H1 (cell line): Measurements from ENCODE around the gene CELF2.

Experiments used
- CTCF ChIP-seq, 3 experiments: IDR thresholded peaks; 1 replicate in 2 of 3; 2 replicates in 1 of 3; pipeline versions ENCODE4 v1.5.1 to v1.6.1; 2011; ENCODE audit warnings: low read length in 3 of 3, mild to moderate bottlenecking in 3 of 3, inconsistent platforms in 2 of 3, low read depth in 1 of 3, moderate library complexity in 1 of 3; ENCODE audit not compliant: insufficient read depth in 1 of 3; ENCODE audit errors: control extremely low read depth in 1 of 3
- EGR1 ChIP-seq: IDR thresholded peaks from 2 replicates; pipeline ENCODE4 v1.6.1; 2011; ENCODE audit warnings: low read depth, low read length, borderline replicate concordance
- EZH2 ChIP-seq: fragments of 200-600 bp; sonication (generic); IDR thresholded peaks from 2 replicates; pipeline ENCODE4 v1.7.1; 2012; ENCODE audit warnings: low read depth, mild to moderate bottlenecking, moderate library complexity, low read length, inconsistent platforms; ENCODE audit not compliant: severe bottlenecking
- HDAC6 ChIP-seq: IDR thresholded peaks from one replicate; pipeline ENCODE4 v1.7.1; 2012; ENCODE audit warnings: low read depth, mild to moderate bottlenecking, inconsistent platforms, low read length, moderate library complexity
- JUND ChIP-seq: IDR thresholded peaks from 2 replicates; pipeline ENCODE4 v1.6.1; 2011; ENCODE audit warnings: mild to moderate bottlenecking, improper control_type of control experiment, low read length
- POLR2A ChIP-seq, 2 experiments: IDR thresholded peaks; 1 replicate in 1 of 2; 2 replicates in 1 of 2; pipeline ENCODE4 v1.6.1; 2011; ENCODE audit warnings: low read depth in 2 of 2, low read length in 2 of 2, mild to moderate bottlenecking in 2 of 2; ENCODE audit errors: control extremely low read depth in 1 of 2
- POLR2AphosphoS5 ChIP-seq: IDR thresholded peaks from 2 replicates; pipeline ENCODE4 v1.6.1; 2011; ENCODE audit warnings: low read depth, low read length
- POU5F1 ChIP-seq: IDR thresholded peaks from 2 replicates; pipeline ENCODE4 v1.6.1; 2011; ENCODE audit warnings: low read depth, mild to moderate bottlenecking, low read length, moderate library complexity
- RAD21 ChIP-seq, 2 experiments: IDR thresholded peaks in 1 of 2; conservative IDR thresholded peaks in 1 of 2; 2 replicates each; pipeline ENCODE4 v1.6.1; 2011; ENCODE audit warnings: low read depth in 2 of 2, low read length in 2 of 2, improper control_type of control experiment in 1 of 2, inconsistent platforms in 1 of 2, mild to moderate bottlenecking in 1 of 2, moderate library complexity in 1 of 2
- SIN3A ChIP-seq, 2 experiments: IDR thresholded peaks in 1 of 2; conservative IDR thresholded peaks in 1 of 2; 2 replicates each; pipeline ENCODE4 v1.6.1; 2011 to 2012; ENCODE audit warnings: low read length in 2 of 2, improper control_type of control experiment in 1 of 2, low read depth in 1 of 2, mild to moderate bottlenecking in 1 of 2
- TAF1 ChIP-seq: IDR thresholded peaks from 2 replicates; pipeline ENCODE4 v1.6.1; 2011; ENCODE audit warnings: mild to moderate bottlenecking, low read depth, low read length
- YY1 ChIP-seq: IDR thresholded peaks from 2 replicates; pipeline ENCODE4 v1.6.1; 2011; ENCODE audit warnings: low read depth, mild to moderate bottlenecking, low read length

- TF ChIP-seq CTCF (IDR thresholded peaks at IDR 0.05; ENCODE audit: control extremely low read depth in 1 of 3, insufficient read depth in 1 of 3, low read depth in 1 of 3, low read length in 3 of 3) (no peak), EZH2 (no peak), POLR2AphosphoS5 (no peak), TAF1 (no peak), HDAC6 (no peak), EGR1 (no peak), SIN3A (conservative IDR thresholded peaks at IDR 0.05 in 1 of 2, IDR thresholded peaks at IDR 0.05 in 1 of 2; ENCODE audit: low read depth in 1 of 2, low read length in 2 of 2) (no peak), POU5F1 (no peak), YY1 (no peak), POLR2A (IDR thresholded peaks at IDR 0.05; ENCODE audit: control extremely low read depth in 1 of 2, low read depth in 2 of 2, low read length in 2 of 2) (no peak), RAD21 (IDR thresholded peaks at IDR 0.05 in 1 of 2, conservative IDR thresholded peaks at IDR 0.05 in 1 of 2; ENCODE audit: low read depth in 2 of 2, low read length in 2 of 2) (no peak), JUND (no peak)
Observed at GRCh38 chr10:11245981-11246590, 228.4 kb downstream of the CELF2 start.
